Right forelimb (tissue), 1 donor: ENCODE measurements around the gene BCAM.
"Not testable (repeated sequence)": the region's sequence is repeated elsewhere in the genome, so short reads cannot be mapped to it uniquely, and the experiment has no call there.

Source experiments
- DNase-seq: peaks from one replicate; pipeline ENCODE4 v3.0.0-alpha.2; 2018

BCAM gene

GRCh38 chr19:44851427-44851826 lies 42.5 kb downstream of the BCAM start:
- DNase-seq: no peak

- no peak for DNase-seq
These were observed 46.7 kb downstream of the BCAM start for GRCh38 chr19:44855606-44856005.

- no peak for DNase-seq
These were observed 47.6 kb downstream of the BCAM start for GRCh38 chr19:44856421-44857083.

GRCh38 chr19:44857837-44858236 lies 48.9 kb downstream of the BCAM start:
- no peak for DNase-seq

- DNase-seq: not testable (repeated sequence)
These were observed 52.7 kb downstream of the BCAM start for GRCh38 chr19:44861576-44861975.

- no peak for DNase-seq
These were observed 55.1 kb downstream of the BCAM start for GRCh38 chr19:44863990-44864389.

- DNase-seq: no peak
These were observed 56.4 kb downstream of the BCAM start for GRCh38 chr19:44865196-44865767.

- no peak for DNase-seq
These were observed 57.8 kb downstream of the BCAM start for GRCh38 chr19:44866664-44867063.

GRCh38 chr19:44867578-44867977 lies 58.7 kb downstream of the BCAM start:
- DNase-seq: no peak

GRCh38 chr19:44869733-44870470 lies 61.0 kb downstream of the BCAM start:
- no peak for DNase-seq
